WERI-Rb-1 (cell line): ENCODE measurements around the gene ACOT13.

ENCODE experiments used
- DNase-seq: peaks from one replicate; pipeline ENCODE4 v3.0.0-alpha.2; 2020
- H3K27ac ChIP-seq: fragments of 250-450 bp; sonication (Bioruptor Pico); 2 replicates; pipeline ENCODE4 v1.5.1; 2020; ENCODE audit warnings: mild to moderate bottlenecking, moderate library complexity
- H3K27me3 ChIP-seq: fragments of 250-450 bp; sonication (Bioruptor Pico); 2 replicates; pipeline ENCODE4 v1.5.1; 2021; ENCODE audit warnings: mild to moderate bottlenecking, low read depth, moderate library complexity; ENCODE audit not compliant: insufficient read depth, severe bottlenecking
- H3K36me3 ChIP-seq: fragments of 250-450 bp; sonication (Bioruptor Pico); 2 replicates; pipeline ENCODE4 v1.5.1; 2020; ENCODE audit warnings: mild to moderate bottlenecking, moderate library complexity
- H3K4me3 ChIP-seq: 2 replicates; pipeline ENCODE4 v1.5.1; 2011; ENCODE audit warnings: low read depth, mild to moderate bottlenecking, control low read depth, low read length
- H3K9me3 ChIP-seq: fragments of 250-450 bp; sonication (Bioruptor Pico); 2 replicates; pipeline ENCODE4 v1.5.1; 2021; ENCODE audit warnings: mild to moderate bottlenecking, moderate library complexity; ENCODE audit not compliant: severe bottlenecking
- TF ChIP-seq, protein P1 (sequence below): IDR thresholded peaks from 2 replicates; pipeline ENCODE4 v1.5.1; 2011; ENCODE audit warnings: low read depth, mild to moderate bottlenecking, control low read depth, inconsistent platforms, low read length

ACOT13 gene

DNA sequence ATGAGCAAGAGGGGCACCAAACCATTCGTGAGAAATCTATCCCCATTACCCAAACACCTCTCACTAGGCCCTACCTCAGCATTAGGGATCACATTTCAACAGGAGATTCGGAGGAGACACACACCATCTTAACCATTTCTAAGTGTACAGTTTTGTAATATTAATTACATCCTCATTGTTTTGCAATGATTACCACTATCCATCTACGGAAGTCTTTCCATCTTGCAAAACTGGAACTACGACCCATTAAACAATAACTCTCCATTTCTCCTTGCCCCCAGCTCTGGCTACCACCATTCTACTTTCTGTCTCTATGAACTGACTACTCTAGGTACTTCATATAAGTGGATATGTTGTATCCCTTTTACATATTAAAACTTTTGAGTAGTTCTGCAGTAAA is 20.1 kb downstream of the ACOT13 start:
- DNase-seq, result no peak
- H3K27me3 ChIP-seq, result no peaks in the 10 kb centered on the region
- TF ChIP-seq, protein P1, sequence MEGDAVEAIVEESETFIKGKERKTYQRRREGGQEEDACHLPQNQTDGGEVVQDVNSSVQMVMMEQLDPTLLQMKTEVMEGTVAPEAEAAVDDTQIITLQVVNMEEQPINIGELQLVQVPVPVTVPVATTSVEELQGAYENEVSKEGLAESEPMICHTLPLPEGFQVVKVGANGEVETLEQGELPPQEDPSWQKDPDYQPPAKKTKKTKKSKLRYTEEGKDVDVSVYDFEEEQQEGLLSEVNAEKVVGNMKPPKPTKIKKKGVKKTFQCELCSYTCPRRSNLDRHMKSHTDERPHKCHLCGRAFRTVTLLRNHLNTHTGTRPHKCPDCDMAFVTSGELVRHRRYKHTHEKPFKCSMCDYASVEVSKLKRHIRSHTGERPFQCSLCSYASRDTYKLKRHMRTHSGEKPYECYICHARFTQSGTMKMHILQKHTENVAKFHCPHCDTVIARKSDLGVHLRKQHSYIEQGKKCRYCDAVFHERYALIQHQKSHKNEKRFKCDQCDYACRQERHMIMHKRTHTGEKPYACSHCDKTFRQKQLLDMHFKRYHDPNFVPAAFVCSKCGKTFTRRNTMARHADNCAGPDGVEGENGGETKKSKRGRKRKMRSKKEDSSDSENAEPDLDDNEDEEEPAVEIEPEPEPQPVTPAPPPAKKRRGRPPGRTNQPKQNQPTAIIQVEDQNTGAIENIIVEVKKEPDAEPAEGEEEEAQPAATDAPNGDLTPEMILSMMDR, result no peak
- no peaks in the 10 kb centered on the region for H3K9me3 ChIP-seq
- no peaks in the 10 kb centered on the region; the same call in none of the 2 replicates for H3K36me3 ChIP-seq
- no peak overlapping the region for H3K4me3 ChIP-seq
- H3K27ac ChIP-seq, result no peak overlapping the region

DNA sequence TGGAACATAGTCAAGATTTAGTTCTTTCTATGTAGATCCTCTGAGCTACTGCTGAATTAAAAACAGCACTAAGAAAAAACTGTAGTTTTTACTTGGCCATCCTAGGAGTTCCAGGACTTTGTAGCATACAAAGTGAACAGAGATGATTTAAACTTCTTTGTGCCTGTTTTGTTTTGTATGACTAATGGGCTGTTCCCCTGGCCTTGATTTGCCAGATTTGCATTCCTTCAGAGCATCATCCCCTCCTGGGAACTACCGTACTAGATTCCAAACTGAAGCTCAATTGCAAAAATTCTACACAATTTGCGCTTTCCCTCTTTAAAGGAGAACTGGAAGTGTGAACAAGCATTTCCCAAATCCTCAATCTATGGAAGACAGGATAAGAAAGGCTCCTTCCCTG is 23.1 kb downstream of the ACOT13 start:
- no peak overlapping the region for H3K4me3 ChIP-seq
- no peaks in the 10 kb centered on the region for H3K27me3 ChIP-seq
- DNase-seq, result no peak

DNA sequence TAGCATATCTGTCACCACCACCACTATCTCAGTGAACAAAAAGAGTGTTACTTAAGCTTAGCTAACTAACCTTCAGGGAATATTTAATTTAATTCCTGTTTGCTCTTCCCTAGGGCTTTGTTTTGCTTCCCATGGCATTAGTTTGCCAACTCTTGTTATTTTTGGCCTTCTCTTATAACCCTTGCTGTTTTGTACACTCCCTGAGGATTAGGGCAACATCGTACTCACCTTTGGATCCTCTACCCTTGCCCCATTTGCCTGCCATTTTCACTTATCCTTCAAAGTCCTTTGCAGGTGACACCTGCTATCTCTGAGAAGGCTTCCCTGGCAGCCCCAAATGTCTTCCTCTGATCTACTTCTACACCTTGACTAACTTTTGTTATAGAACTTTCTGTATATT is 23.7 kb downstream of the ACOT13 start:
- Histone ChIP-seq H3K27me3 (no peaks in the 10 kb centered on the region), H3K36me3 (no peaks in the 10 kb centered on the region; the same call in 1 of the 2 replicates), H3K9me3 (no peaks in the 10 kb centered on the region), H3K27ac (no peak overlapping the region), H3K4me3 (no peak overlapping the region)
- TF ChIP-seq, protein P1, result no peak
- DNase-seq, result no peak

More for the DNA sequence above, 23.1 kb downstream of the ACOT13 start:
- no peaks in the 10 kb centered on the region for H3K9me3 ChIP-seq
- no peaks in the 10 kb centered on the region; the same call in 1 of the 2 replicates for H3K36me3 ChIP-seq
- TF ChIP-seq, protein P1, result no peak
- H3K27ac ChIP-seq, result no peak overlapping the region

DNA sequence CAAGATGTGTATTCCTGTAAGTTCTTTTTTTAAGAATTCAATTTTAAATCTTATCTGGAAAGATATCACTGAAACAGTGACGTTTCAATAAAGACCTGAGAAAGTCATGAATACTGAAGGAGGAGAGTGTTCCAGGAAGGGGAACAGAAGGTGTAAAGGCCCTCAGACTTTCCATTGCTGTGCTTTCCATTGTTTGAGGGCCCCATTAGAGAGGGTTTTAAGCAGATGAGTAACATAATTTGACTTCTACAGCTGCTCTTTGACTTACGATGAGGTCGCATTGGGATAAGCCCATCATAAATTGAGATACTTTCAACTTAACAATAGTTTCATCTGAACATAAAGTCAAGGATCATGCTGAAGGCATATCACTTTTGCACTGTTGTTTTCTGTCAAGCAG is 24.7 kb downstream of the ACOT13 start:
- DNase-seq, result no peak
- Histone ChIP-seq H3K27me3 (no peaks in the 10 kb centered on the region), H3K9me3 (no peaks in the 10 kb centered on the region), H3K4me3 (no peak overlapping the region), H3K36me3 (no peaks in the 10 kb centered on the region; the same call in 1 of the 2 replicates), H3K27ac (no peak overlapping the region)
- TF ChIP-seq, protein P1, result no peak

DNA sequence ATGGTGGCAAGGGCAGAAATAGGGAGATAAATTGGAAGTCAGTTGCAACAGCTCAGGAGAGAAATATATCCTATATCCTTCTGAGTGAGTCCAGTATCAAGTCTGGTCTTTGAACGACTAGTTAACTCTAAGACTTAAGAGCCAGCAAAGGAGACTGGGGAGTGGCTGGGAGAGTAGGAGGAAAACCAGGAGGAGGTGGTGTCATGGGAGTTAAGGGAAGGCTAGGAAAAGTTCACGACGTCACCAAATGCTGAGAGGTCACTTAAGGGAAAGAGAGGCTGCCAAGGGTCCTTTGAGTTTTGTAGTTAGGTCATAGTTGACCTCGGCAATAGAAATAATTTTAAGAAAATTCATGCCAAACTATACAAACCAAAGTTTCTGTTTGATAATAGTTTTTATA is 25.1 kb downstream of the ACOT13 start:
- no peak overlapping the region for H3K27ac ChIP-seq
- no peaks in the 10 kb centered on the region for H3K9me3 ChIP-seq
- no peak overlapping the region for H3K4me3 ChIP-seq
- no peaks in the 10 kb centered on the region for H3K27me3 ChIP-seq
- DNase-seq, result no peak
- TF ChIP-seq, protein P1, result no peak
- no peaks in the 10 kb centered on the region; the same call in 1 of the 2 replicates for H3K36me3 ChIP-seq

DNA sequence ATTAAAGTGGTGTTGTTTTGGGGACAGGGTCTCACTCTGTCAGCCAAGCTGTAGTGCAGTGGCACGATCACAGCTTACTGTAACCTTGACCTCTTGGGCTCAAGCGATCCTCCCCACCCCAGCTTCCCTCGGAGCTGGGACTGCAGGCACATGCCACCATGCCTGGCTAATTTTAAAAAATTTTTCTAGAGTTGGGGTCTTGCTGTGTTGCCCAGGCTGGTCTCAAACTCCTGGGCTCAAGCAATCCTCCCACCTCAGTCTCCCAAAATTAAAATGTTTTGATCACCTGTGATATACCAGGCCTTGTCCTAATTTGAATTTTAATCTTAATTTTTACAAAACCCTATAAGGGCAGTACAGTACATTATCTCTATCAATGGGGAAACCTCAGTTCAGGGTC is 25.5 kb downstream of the ACOT13 start:
- Histone ChIP-seq H3K27me3 (no peaks in the 10 kb centered on the region), H3K9me3 (no peaks in the 10 kb centered on the region), H3K4me3 (no peak overlapping the region), H3K36me3 (no peaks in the 10 kb centered on the region; the same call in 1 of the 2 replicates), H3K27ac (no peak overlapping the region)
- DNase-seq, result no peak
- TF ChIP-seq, protein P1, result no peak
